GM12878 (cell line): ENCODE data around the gene OSM. TPM values are rescaled to one million over a fixed set of nuclear protein-coding genes. Genes with fewer than 3 reads are reported as not detected.

Experiments used
- ATAC-seq: fragments of 200-7000 bp; cut with Tn5 transposase; 3 replicates; pipeline ENCODE4 v1.9.1; 2020; ENCODE audit warnings: mild to moderate bottlenecking, moderate library complexity
- BruUV-seq: library from RNA; stranded (reverse); fragments of 400-500 nt; replicated peaks from 2 replicates; lab custom pipeline; 2021; lab: Mats Ljungman, UMichigan
- CTCF ChIA-PET: fragments of 300-600 bp; sonication (Branson Sonifier 250); formaldehyde crosslinking; extraction: SDS; loops from one replicate; lab custom pipeline; 2021; ENCODE audit warnings: inconsistent platforms; lab: Yijun Ruan, JAX
- POLR2A ChIA-PET: fragments of 350-600 bp; formaldehyde crosslinking; extraction: SDS; loops from one replicate; lab custom pipeline; 2021; ENCODE audit warnings: inconsistent platforms; lab: Charles Lee
- RAD21 ChIA-PET: fragments of 300-600 bp; sonication (Branson Sonifier 250); formaldehyde crosslinking; loops from one replicate; lab custom pipeline; 2023; ENCODE audit warnings: antibody characterized with exemption; ENCODE audit not compliant: unreplicated experiment; lab: Charles Lee
- SMC1A ChIA-PET: fragments of 300-600 bp; sonication (Branson Sonifier 250); formaldehyde crosslinking; loops from one replicate; lab custom pipeline; 2023; ENCODE audit not compliant: unreplicated experiment, uncharacterized antibody; lab: Charles Lee
- DNase-seq: peaks from one replicate; pipeline ENCODE4 v3.0.0-alpha.2; 2011; ENCODE audit warnings: low read depth, low spot score
- FAIRE-seq: peaks from 3 replicates; lab custom pipeline; 2011; peaks lifted over from hg19 to GRCh38; lab: Jason Lieb, UNC
- H2AFZ ChIP-seq: 2 replicates; pipeline ENCODE4 v1.6.0; 2011; ENCODE audit warnings: low read depth, low read length, control low read depth; ENCODE audit not compliant: control insufficient read depth
- H3K27ac ChIP-seq: 2 replicates; pipeline ENCODE4 v1.5.1; 2011; ENCODE audit warnings: control low read depth; ENCODE audit not compliant: control insufficient read depth, insufficient read depth
- H3K27me3 ChIP-seq, 2 experiments: replicated peaks in 1 of 2; 2 replicates each; pipeline versions ENCODE4 v1.6.0 to v1.6.1; 2011; ENCODE audit warnings: low read length in 1 of 2; ENCODE audit not compliant: control insufficient read depth in 2 of 2, insufficient read depth in 2 of 2
- H3K36me3 ChIP-seq, 2 experiments: 2 replicates each; pipeline ENCODE4 v1.5.1; 2011; ENCODE audit warnings: low read length in 1 of 2; ENCODE audit not compliant: control insufficient read depth in 2 of 2, insufficient read depth in 2 of 2
- H3K4me1 ChIP-seq: 2 replicates; pipeline ENCODE4 v1.6.1; 2011; ENCODE audit warnings: mild to moderate bottlenecking, low read length, moderate library complexity, mixed read lengths; ENCODE audit not compliant: control insufficient read depth, insufficient read depth
- H3K4me2 ChIP-seq: 2 replicates; pipeline ENCODE4 v1.6.0; 2011; ENCODE audit warnings: control low read depth; ENCODE audit not compliant: control insufficient read depth, insufficient read depth
- H3K4me3 ChIP-seq: fragments of 200-600 bp; sonication (generic); 2 replicates; pipeline ENCODE4 v1.5.1; 2016
- H3K79me2 ChIP-seq: 2 replicates; pipeline ENCODE4 v1.6.0; 2011; ENCODE audit warnings: low read length; ENCODE audit not compliant: control insufficient read depth, insufficient read depth
- H3K9ac ChIP-seq: 2 replicates; pipeline ENCODE4 v1.8.0; 2011; ENCODE audit warnings: low read length, control low read depth, mixed read lengths; ENCODE audit not compliant: control insufficient read depth, insufficient read depth
- H3K9me3 ChIP-seq: replicated peaks from 3 replicates; pipeline ENCODE4 v1.5.1; 2011; ENCODE audit warnings: mild to moderate bottlenecking, low read length; ENCODE audit not compliant: control insufficient read depth, insufficient read depth
- H4K20me1 ChIP-seq: 2 replicates; pipeline ENCODE4 v1.6.0; 2011; ENCODE audit not compliant: control insufficient read depth, insufficient read depth
- ATF7 ChIP-seq: fragments of 450-650 bp; IDR thresholded peaks from 2 replicates; pipeline ENCODE4 v1.6.1; 2016; ENCODE audit warnings: low read depth, mild to moderate bottlenecking
- CTCF ChIP-seq, 3 experiments: IDR thresholded peaks in 2 of 3; conservative IDR thresholded peaks in 1 of 3; 2 replicates each; pipeline ENCODE4 v1.5.1; 2011; ENCODE audit warnings: low read depth in 3 of 3, low read length in 3 of 3, mild to moderate bottlenecking in 3 of 3, control low read depth in 2 of 3, moderate library complexity in 2 of 3, inconsistent platforms in 1 of 3, mixed read lengths in 1 of 3; ENCODE audit not compliant: control insufficient read depth in 2 of 3, insufficient read depth in 1 of 3; ENCODE audit errors: extremely low read depth in 1 of 3
- ELK1 ChIP-seq: IDR thresholded peaks from 2 replicates; pipeline ENCODE4 v1.6.1; 2012; ENCODE audit warnings: low read depth, low read length, improper control_type of control experiment
- EZH2 ChIP-seq: IDR thresholded peaks from 2 replicates; pipeline ENCODE4 v1.6.1; 2012; ENCODE audit warnings: low read depth, mild to moderate bottlenecking, control low read depth, inconsistent platforms, low read length, borderline replicate concordance; ENCODE audit not compliant: control insufficient read depth
- NR2C2 ChIP-seq: IDR thresholded peaks from 2 replicates; pipeline ENCODE4 v1.6.1; 2011; ENCODE audit warnings: borderline replicate concordance, low read depth; ENCODE audit not compliant: control insufficient read depth, insufficient read length
- RAD51 ChIP-seq: fragments of 450-650 bp; IDR thresholded peaks from 2 replicates; pipeline ENCODE4 v1.6.1; 2016; ENCODE audit warnings: moderate library complexity, mild to moderate bottlenecking, inconsistent platforms
- RBBP5 ChIP-seq: fragments of 200-600 bp; sonication (generic); conservative IDR thresholded peaks from 2 replicates; pipeline ENCODE4 v1.6.1; 2016
- SUZ12 ChIP-seq: fragments of 200-600 bp; sonication (generic); IDR thresholded peaks from one replicate; pipeline ENCODE4 v1.6.1; 2018; ENCODE audit warnings: antibody characterized with exemption, mild to moderate bottlenecking; ENCODE audit not compliant: unreplicated experiment
- WGBS: methylation state at CpG from one replicate; pipeline ENCODE4 v1.1.6; 2016; ENCODE audit warnings: low lambda C conversion rate; ENCODE audit not compliant: insufficient replicate concordance, insufficient coverage; ENCODE audit errors: missing lambda C conversion rate; 5-methylcytosine and 5-hydroxymethylcytosine counted together
- in situ Hi-C: fragments of 300-500 bp; cut with MboI; formaldehyde crosslinking; loops from 9 replicates; pipeline ENCODE4 v1.14.3; 2018; ENCODE audit warnings: mixed read lengths
- intact Hi-C: fragments of 100-400 bp; cut with micrococcal nuclease; formaldehyde crosslinking; loops from one replicate; pipeline ENCODE4 v1.14.2; 2022; ENCODE audit not compliant: unreplicated experiment
- polyA plus RNA-seq, 11 experiments: library from polyadenylated mRNA; depleted of rRNA in 4 of 11; unstranded in 6 of 11; stranded (reverse) in 5 of 11; fragments of >200 nt; fragmentation: Nextera tagmentation in 4 of 11; fragmentation: Illumina TruSeq in 1 of 11; extraction: Ambion mirVana in 4 of 11; extraction: Trizol in 1 of 11; gene quantifications; 1 replicate in 1 of 11; 2 replicates in 10 of 11; pipeline versions ENCODE4 v1.2.1 to v1.2.3, GENCODE V29; 2011 to 2016; ENCODE audit warnings: inconsistent platforms in 2 of 11, missing spikeins in 2 of 11, low read depth in 1 of 11
- total RNA-seq, 4 experiments: library from RNA; depleted of rRNA in 3 of 4; stranded (reverse); fragments of >200 nt in 3 of 4; fragmentation: Illumina TruSeq in 1 of 4; extraction: Trizol in 1 of 4; gene quantifications; 2 replicates each; pipeline versions ENCODE4 v1.2.1 to v1.2.3, GENCODE V29; 2013 to 2021
- TF ChIP-seq, protein P1 (sequence below): fragments of 450-650 bp; formaldehyde crosslinking; IDR thresholded peaks from 2 replicates; pipeline ENCODE4 v1.4.0; 2020; ENCODE audit warnings: mild to moderate bottlenecking, moderate library complexity

Gene OSM
- total and polyA plus RNA-seq, 10 of the 15 experiments (the other 5 are each of a cell fraction or from before 2014, with no cell fraction given): 0.06 to 1.4 (median 0.59) TPM

GRCh38 chr22:30294066-30294465 is 27.4 kb upstream of the OSM start:
- TF ChIP-seq ELK1 (no peak), RAD51 (no peak), SUZ12 (no peak), RBBP5 (no peak), ATF7 (no peak), CTCF (IDR thresholded peaks at IDR 0.05 in 2 of 3, conservative IDR thresholded peaks at IDR 0.05 in 1 of 3; ENCODE audit: control insufficient read depth in 2 of 3, extremely low read depth in 1 of 3, insufficient read depth in 1 of 3, low read depth in 3 of 3, low read length in 3 of 3) (no peak), NR2C2 (no peak), EZH2 (no peak)
- TF ChIP-seq, protein P1, sequence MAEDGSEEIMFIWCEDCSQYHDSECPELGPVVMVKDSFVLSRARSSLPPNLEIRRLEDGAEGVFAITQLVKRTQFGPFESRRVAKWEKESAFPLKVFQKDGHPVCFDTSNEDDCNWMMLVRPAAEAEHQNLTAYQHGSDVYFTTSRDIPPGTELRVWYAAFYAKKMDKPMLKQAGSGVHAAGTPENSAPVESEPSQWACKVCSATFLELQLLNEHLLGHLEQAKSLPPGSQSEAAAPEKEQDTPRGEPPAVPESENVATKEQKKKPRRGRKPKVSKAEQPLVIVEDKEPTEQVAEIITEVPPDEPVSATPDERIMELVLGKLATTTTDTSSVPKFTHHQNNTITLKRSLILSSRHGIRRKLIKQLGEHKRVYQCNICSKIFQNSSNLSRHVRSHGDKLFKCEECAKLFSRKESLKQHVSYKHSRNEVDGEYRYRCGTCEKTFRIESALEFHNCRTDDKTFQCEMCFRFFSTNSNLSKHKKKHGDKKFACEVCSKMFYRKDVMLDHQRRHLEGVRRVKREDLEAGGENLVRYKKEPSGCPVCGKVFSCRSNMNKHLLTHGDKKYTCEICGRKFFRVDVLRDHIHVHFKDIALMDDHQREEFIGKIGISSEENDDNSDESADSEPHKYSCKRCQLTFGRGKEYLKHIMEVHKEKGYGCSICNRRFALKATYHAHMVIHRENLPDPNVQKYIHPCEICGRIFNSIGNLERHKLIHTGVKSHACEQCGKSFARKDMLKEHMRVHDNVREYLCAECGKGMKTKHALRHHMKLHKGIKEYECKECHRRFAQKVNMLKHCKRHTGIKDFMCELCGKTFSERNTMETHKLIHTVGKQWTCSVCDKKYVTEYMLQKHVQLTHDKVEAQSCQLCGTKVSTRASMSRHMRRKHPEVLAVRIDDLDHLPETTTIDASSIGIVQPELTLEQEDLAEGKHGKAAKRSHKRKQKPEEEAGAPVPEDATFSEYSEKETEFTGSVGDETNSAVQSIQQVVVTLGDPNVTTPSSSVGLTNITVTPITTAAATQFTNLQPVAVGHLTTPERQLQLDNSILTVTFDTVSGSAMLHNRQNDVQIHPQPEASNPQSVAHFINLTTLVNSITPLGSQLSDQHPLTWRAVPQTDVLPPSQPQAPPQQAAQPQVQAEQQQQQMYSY (CRISPR knock-in tag): no peak
- Histone ChIP-seq H3K27ac (no peak overlapping the region), H3K4me2 (no peak overlapping the region), H3K9ac (no peak overlapping the region), H4K20me1 (no peaks in the 10 kb centered on the region), H3K4me1 (peaks cover 15% of the 10 kb centered on the region), H3K36me3 (peaks cover 13 to 39% of the 10 kb centered on the region in 2 experiments; a peak in 3 of 4 replicates), H3K4me3 (no peak overlapping the region), H3K27me3 (no peaks in the 10 kb centered on the region), H3K9me3 (no peaks in the 10 kb centered on the region), H2AFZ (no peak overlapping the region), H3K79me2 (no peaks in the 10 kb centered on the region)
- CTCF ChIA-PET: no interaction called here
- intact Hi-C loops (no loop called here), in situ Hi-C loops (no loop called here)
- SMC1A ChIA-PET: interaction anchor here (7.9 kb wide), 1 partner anchor 32 kb away, joined by 100 read pairs; the partner anchor contains the start of gene TBC1D10A
- no peak for DNase-seq
- FAIRE-seq: no peak
- BruUV-seq: no TSS peak
- WGBS: 87% methylated on average over 9 of the region's 9 CpGs
- RAD21 ChIA-PET: interaction anchor here (0.9 kb wide), 1 partner anchor 33 kb away, joined by 3 read pairs; the partner anchor contains the start of gene TBC1D10A
- POLR2A ChIA-PET: interaction anchor here (0.5 kb wide), 1 partner anchor 191 kb away, joined by 5 read pairs; no protein-coding TSS in a partner anchor
- ATAC-seq: no peak
